ENCODE measurements around the gene IL17C.

IL17C gene

DNA sequence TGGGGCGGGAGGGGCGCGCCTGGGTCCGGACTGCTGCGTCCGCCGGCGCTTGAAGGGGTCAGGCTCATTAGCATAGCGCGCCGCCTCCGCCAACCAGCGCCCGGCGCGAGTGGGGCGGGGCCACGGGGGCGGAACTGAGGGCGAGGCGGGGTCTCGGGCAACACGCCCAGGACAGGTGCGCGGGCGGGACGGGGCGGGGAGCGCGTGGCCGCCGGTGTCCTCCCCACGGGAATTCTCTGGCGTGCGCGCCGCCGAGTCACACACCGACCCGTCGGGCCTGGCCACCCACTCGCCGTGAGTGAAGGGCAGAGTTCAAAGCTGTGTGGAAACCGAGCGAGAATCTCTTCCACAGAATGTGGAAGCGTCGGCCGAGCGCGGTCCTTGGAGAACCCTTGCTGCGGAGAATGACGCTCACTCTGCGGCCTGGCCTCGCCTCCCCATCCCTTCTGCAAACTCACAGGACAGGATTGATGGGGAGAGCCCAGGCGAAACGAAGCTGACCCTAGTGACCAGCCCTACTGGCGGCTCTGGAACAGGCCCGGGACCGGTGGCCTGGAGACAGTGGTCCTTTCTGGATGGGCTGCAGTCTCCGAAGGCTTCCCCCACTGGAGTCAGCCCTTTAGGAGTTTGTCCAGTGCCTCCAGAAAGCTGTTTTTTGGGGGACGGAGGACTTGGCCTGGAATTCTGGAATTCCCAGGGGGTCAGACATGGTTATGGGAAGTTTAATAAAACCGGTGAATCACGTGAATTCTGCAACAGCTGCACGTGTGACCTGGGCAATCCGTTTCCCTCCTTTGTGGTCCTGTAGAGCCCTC is 48.3 kb downstream of the IL17C start, which contains the start of gene SNAI3:
SNAI3 (minus strand) TSS at position 69 of the 815 bp plus-strand sequence. CDS start 101 bp downstream, outside the sequence.
- DNase-seq: peak; percentile 78

DNA sequence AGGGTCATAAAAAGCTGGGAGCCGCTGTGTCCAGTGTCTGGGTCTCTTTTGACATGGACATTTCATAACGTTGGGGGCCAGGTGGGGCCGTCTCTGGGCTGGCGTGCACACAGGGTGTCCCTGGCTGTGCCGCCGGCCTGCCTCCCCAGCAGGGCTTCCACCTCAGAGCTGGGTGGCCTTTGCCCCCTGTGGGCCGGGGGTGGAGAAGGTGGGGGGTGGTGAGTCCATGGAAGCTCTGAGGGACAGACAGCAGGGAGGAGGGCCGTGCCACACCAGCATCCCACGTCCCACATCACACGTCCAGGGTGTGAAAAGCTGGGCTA is 48.8 kb downstream of the IL17C start:
- no peak for DNase-seq

DNA sequence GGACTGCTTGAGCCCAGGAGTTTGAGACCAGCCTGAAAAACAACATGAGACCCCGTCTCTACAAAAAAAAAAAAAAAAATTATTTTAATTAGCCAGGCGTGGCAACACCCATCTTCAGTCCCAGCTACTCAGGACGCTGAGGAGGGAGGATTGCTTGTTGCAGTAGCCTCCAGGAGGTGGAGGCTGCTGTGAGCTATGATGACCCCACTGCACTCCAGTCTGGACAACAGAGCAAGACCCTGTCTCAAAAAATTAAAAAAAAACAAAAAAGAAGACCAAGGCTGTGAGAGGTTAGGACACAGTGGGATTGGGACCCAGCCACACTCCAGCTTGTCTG is 49.3 kb downstream of the IL17C start:
- no peak for DNase-seq

DNA sequence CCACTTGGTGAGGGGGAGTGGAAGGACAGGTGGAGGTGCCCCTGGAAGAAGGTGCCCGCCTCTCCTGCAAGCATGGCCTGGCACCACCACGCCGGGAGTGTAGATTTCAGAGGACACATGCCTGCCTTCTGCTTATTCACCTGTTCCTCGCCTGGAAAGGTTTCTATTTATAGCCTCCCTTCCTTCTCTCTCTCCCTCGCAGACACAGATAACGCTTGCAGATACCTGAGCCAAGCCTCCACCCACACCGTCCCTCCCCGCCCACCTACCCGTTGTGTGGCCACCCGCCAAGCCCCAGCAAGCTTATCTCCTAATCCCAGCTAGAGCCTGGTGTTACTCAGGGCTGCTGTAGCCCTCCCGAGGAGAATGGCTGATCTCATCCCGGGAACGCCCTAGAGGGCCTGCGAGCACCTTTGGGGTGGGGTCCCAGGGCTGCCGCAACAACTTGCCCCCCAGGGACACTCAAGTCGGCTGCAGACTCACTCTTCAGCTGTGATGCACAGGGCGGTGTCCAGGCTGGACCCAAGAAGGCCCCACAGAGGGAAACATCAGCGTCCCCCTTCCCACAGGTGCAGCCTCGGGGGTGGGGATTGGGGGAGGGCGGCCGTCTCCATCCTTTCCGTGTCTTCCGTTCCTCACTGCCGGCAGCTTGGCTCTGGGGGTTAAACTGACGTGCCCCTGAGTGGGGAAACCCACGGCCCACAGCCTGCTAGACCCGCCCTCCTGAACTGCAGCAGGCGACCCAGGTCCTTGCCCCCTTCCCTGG is 49.8 kb downstream of the IL17C start:
- DNase-seq: no peak
